Hippocampal formation (tissue), 2 donors: Measurements from ENCODE around the gene PLA2G4C.
A peak's percentile ranks its signal among the peaks of the same experiment; 100 is the strongest.
"Not testable (repeated sequence)": the region's sequence is repeated elsewhere in the genome, so short reads cannot be mapped to it uniquely, and the experiment has no call there.

Experiments used
- DNase-seq, 2 donors: peaks; one replicate each; lab custom pipeline; 2025; lab: John Stamatoyannopoulos, UW

Gene PLA2G4C

GRCh38 chr19:48108997-48109782 lies 1.4 kb downstream of the PLA2G4C start:
- no peak for DNase-seq

- DNase-seq, result no peak
Measured at GRCh38 chr19:48103922-48104321, 6.7 kb downstream of the PLA2G4C start.

GRCh38 chr19:48102870-48103751 lies 7.5 kb downstream of the PLA2G4C start:
- DNase-seq, result no peak

- DNase-seq, result no peak
Measured at GRCh38 chr19:48095612-48096175, 14.9 kb downstream of the PLA2G4C start.

GRCh38 chr19:48094855-48095203 lies 15.8 kb downstream of the PLA2G4C start:
- no peak for DNase-seq

- DNase-seq, result no peak
Measured at GRCh38 chr19:48094129-48094854, 16.3 kb downstream of the PLA2G4C start.

- DNase-seq, result not testable (repeated sequence)
Measured at GRCh38 chr19:48091111-48091718, 19.4 kb downstream of the PLA2G4C start.

GRCh38 chr19:48090281-48090802 lies 20.3 kb downstream of the PLA2G4C start:
- no peak for DNase-seq

- not testable (repeated sequence) for DNase-seq
Measured at GRCh38 chr19:48088991-48089390, 21.6 kb downstream of the PLA2G4C start.

- no peak for DNase-seq
Measured at GRCh38 chr19:48085904-48086864, 24.4 kb downstream of the PLA2G4C start.

GRCh38 chr19:48085076-48085475 lies 25.5 kb downstream of the PLA2G4C start:
- DNase-seq, result peak in 1 of 2 donors; percentile 19

- DNase-seq, result no peak
Measured at GRCh38 chr19:48081106-48081505, 29.5 kb downstream of the PLA2G4C start.

GRCh38 chr19:48070177-48070769 lies 40.3 kb downstream of the PLA2G4C start:
- not testable (repeated sequence) for DNase-seq

- DNase-seq, result peak in 1 of 2 donors; percentile 5
Measured at GRCh38 chr19:48069435-48069834, 41.2 kb downstream of the PLA2G4C start.

- DNase-seq, result no peak
Measured at GRCh38 chr19:48064509-48064908, 46.1 kb downstream of the PLA2G4C start.

GRCh38 chr19:48061401-48062344 lies 48.9 kb downstream of the PLA2G4C start:
- DNase-seq, result no peak

GRCh38 chr19:48060381-48060780 lies 50.2 kb downstream of the PLA2G4C start:
- DNase-seq, result no peak

- DNase-seq, result no peak
Measured at GRCh38 chr19:48059331-48059730, 51.3 kb downstream of the PLA2G4C start.

GRCh38 chr19:48053856-48054255 lies 56.8 kb downstream of the PLA2G4C start:
- DNase-seq, result no peak
